Activated gamma-delta T cell (primary cell): Measurements from ENCODE around the gene TENT4B.
"Not testable (repeated sequence)": the region's sequence is repeated elsewhere in the genome, so short reads cannot be mapped to it uniquely, and the experiment has no call there.

ENCODE experiments used
- DNase-seq: peaks from one replicate; lab custom pipeline; 2025; lab: John Stamatoyannopoulos, UW

Gene TENT4B

GRCh38 chr16:50234771-50235556 is 81.9 kb downstream of the TENT4B start:
- no peak for DNase-seq

DNA sequence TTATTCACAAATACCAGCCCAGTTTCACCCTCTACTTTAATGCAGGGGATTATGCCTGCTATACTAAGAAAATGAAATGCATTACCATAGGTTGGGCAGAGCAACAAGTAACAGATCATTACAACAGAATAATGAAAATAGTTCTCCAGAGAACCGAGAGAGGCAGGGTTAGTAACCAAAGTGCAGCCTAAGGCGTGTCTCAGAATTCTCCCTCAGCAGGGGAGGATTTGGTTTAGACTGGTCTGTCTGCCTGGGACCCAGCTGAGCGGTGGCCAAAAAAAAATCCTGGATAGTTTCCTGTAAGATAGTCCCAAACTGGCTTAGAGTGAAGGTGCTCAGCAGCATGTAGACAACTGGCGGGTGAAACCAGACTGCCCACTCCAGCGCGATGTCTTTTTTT is 82.5 kb downstream of the TENT4B start:
- DNase-seq: no peak

GRCh38 chr16:50238314-50238713 is 85.2 kb downstream of the TENT4B start:
- DNase-seq: no peak

- no peak for DNase-seq
Observed at GRCh38 chr16:50238868-50239301, 85.8 kb downstream of the TENT4B start.

GRCh38 chr16:50243024-50243423 is 89.9 kb downstream of the TENT4B start:
- DNase-seq: not testable (repeated sequence)

DNA sequence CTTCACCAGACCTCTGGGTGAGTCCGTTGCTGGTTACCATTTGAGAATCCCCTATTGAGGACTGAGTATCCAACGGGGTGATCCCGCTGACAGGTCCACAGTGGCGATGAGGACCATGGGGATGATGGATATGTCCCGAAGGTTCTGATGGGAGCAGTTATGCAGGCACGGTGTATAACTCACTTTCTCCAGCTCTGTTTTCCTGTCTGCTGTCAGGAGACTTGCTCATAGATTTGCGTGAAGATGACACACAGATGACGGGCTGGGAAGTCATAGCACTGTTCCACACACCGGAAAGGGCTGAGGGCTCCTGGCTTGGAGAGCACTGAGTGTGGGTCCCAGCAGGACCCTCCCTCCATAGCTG is 91.0 kb downstream of the TENT4B start:
- no peak for DNase-seq

GRCh38 chr16:50244504-50245416 is 91.7 kb downstream of the TENT4B start:
- DNase-seq: no peak

- peak; percentile 31 for DNase-seq
Observed at GRCh38 chr16:50245417-50246298, 92.6 kb downstream of the TENT4B start.

DNA sequence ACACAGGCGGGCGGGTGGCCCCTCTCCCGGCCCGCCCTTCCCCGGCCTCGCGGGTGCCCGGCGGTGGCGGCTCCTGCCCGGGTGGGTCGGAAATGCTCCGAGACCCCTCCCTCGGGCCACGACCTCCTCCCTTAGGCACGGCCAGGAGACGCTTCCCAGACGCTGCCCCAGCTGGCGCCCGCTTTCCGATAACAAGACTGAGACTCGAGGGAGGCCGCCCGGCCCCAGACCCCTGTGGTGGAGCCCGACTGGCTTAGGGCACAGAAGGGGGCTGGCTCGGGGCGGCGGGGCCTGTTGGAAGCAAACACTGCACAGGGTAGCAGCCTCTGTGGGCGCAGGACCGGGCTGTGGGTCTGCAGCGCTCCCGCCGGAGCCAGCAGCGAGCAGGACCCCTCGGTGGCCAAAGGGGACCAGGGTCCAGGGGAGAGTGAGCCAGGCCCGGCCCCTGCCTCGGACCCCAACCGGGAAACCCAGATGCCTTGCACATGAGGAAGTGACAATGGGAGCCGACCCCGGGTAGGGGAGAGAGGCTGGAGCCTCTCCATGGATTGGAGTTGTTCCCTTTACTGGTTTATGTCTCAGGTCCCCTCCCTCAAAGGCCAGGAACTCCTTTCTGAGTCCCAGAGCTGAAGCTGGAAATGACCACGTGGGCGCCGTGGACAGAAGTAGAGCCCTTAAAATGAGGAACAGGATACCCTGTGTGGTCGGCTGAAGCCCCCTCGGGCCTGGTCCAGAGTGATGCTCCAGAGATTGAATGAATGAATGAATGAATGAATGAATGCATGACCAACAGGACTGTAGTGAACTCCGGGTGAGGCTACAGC is 93.4 kb downstream of the TENT4B start:
- DNase-seq: no peak

DNA sequence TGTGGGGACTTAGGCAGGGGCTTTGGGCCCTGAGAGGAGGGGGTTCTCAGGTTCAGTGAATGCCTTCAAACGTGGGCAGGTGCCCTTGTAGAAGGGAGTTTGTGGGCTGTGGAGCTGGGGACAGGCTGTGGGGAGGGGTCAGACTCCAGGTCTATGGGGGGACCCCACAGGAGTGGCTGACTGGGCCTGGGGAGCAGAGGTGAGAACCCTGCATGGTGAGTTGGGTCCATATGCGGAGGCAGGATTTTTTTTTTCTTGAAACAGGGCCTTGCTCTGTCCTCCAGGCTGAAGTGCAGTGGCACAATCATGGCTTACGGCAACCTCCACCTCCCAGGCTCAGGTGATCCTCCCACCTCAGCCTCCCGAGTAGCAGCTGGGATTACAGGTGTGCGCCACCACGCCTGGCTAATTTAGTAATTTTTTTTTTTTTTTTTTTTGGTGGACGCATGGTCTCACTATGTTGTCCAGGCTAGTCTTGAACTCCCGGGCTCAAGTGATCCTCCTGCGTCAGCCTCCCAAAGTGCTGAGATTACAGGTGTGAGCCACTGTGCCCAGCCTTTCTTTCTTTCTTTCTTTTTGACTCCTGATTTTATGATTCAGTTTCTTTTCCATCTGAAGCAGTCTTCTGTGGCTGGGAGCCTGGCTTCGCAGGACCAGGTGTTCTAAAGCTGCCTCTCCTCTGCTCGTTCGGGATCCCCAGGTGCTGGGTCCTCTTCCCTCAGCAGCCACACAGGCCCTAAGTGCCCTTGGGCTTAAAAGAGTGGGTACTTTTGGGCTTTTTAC is 94.2 kb downstream of the TENT4B start:
- no peak for DNase-seq

DNA sequence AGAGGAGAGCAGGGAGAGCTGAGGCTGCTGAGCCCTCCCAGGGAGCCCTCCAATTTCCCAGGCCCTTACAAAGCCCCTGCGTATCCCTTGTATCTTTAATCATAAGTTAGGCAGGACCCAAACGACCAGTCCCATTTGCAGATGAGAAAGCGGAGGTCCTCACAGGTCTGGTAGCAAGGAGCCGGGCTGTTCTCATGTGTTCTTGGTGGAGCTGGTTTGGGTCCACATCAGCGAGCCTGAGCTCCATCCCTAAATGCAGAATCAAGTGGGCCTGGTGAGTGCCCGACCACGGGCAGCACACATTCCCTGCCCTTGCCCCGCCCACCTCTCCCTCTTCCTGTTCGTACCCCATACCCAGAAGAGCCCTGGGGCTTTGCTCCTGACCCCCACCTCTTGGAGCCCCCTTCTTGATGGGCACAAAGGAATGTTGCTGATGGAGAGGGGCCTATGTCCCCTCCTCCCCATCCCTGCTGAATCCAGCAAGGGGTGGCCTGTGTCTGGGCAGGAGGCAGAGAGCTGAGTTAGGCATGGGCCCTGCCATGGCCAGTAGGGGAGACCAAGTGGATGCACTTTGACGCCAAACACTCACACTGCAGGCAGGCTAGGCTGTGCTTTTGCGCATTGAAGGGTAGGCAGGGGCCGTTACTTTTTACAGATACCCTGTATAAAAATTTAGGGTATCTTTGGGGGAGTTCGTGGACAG is 95.0 kb downstream of the TENT4B start:
- DNase-seq: no peak

- DNase-seq: no peak
Observed at GRCh38 chr16:50248845-50249244, 95.7 kb downstream of the TENT4B start.

GRCh38 chr16:50251375-50252081 is 98.4 kb downstream of the TENT4B start:
- DNase-seq: no peak

GRCh38 chr16:50252082-50252611 is 99.0 kb downstream of the TENT4B start:
- no peak for DNase-seq

DNA sequence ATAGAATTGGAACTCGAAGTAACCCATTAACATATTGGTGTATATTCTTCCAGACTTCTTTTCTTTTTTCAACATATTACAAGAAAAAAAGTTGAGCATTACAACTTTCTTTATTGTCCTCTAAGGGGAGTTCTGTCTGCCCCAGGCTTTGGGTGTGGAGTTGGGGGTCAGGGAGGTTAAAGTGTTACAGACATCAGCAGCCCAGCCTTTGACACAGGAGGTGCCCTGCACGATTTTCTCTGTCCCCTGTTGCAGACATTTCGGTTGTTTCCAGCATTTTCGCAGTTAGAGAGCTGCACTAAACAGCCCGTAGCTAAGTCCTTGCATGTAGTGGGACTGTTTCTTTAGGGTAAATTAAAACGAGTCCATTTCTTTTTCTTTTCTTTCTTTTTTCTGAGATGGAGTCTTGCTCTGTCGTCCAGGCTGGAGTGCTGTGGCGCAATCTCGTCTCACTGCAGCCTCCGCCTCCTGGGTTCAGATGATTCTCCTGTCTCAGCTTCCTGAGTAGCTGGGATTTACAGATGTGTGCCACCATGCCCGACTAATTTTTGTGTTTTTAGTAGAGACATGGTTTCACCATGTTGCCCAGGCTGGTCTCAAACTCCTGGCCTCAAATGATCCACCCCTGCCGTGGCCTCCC is 99.9 kb downstream of the TENT4B start:
- DNase-seq: no peak

GRCh38 chr16:50253514-50253910 is 100.4 kb downstream of the TENT4B start:
- no peak for DNase-seq

GRCh38 chr16:50254072-50254471 is 101.0 kb downstream of the TENT4B start:
- no peak for DNase-seq

DNA sequence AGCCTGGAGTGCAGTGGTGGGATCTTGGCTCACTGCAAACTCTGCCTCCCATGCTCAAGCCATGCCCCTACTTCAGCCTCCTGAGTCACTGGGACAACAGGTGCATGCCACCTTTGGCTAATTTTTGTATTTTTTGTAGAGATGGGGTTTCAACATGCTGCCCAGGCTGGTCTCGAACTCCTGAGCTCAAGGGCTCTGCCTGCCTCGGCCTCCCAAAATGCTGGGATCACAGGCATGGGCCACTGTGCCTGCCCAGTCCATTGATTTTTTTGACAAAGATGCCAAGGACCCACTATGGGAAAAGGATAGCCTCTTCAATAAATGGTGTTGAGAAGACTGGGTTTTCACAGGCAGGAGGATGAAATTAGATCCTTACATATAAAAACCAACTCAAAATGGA is 102.4 kb downstream of the TENT4B start:
- DNase-seq: no peak
